Measurements from ENCODE around the gene VTI1A. TPM values are rescaled to one million over a fixed set of nuclear protein-coding genes. Genes with fewer than 3 reads are reported as not detected.

Gene VTI1A
- total RNA-seq, 4 donors from 2014 or later: 49.3 to 84.5 (median 61.2) TPM

GRCh38 chr10:112805254-112805590 is 358.2 kb downstream of the VTI1A start:
- Histone ChIP-seq H3K9me3 (no peaks in the 10 kb centered on the region), H3K27ac (no peak overlapping the region), H3K36me3 (no peaks in the 10 kb centered on the region), H3K4me1 (no peaks in the 10 kb centered on the region), H3K4me3 (replicated peaks in 1 of 3) (no peak overlapping the region), H3K27me3 (no peaks in the 10 kb centered on the region)
- WGBS, 2 donors: 94 to 95% methylated on average over 4 of the region's 4 CpGs
- DNase-seq: no peak
- intact Hi-C loops (cut with DNase I): no loop called here
- TF ChIP-seq POLR2A (IDR thresholded peaks at IDR 0.05) (no peak), CTCF (IDR thresholded peaks at IDR 0.05) (no peak)

GRCh38 chr10:112805701-112806100 is 358.7 kb downstream of the VTI1A start:
- TF ChIP-seq CTCF (IDR thresholded peaks at IDR 0.05) (no peak), POLR2A (IDR thresholded peaks at IDR 0.05) (no peak)

GRCh38 chr10:112807013-112807412 is 360.0 kb downstream of the VTI1A start:
- intact Hi-C loops (cut with DNase I): no loop called here

More at GRCh38 chr10:112805701-112806100, 358.7 kb downstream of the VTI1A start:
- Histone ChIP-seq H3K4me1 (no peaks in the 10 kb centered on the region), H3K27ac (no peak overlapping the region), H3K9me3 (no peaks in the 10 kb centered on the region), H3K4me3 (replicated peaks in 1 of 3) (no peak overlapping the region), H3K27me3 (no peaks in the 10 kb centered on the region), H3K36me3 (no peaks in the 10 kb centered on the region)
- DNase-seq: no peak
- intact Hi-C loops (cut with DNase I): no loop called here
- WGBS, 2 donors: 96 to 97% methylated on average over 6 of the region's 6 CpGs

GRCh38 chr10:112809736-112810135 is 362.7 kb downstream of the VTI1A start:
- Histone ChIP-seq H3K4me1 (peaks cover 0 to 7% of the 10 kb centered on the region in 2 donors), H3K27ac (no peak overlapping the region), H3K27me3 (no peaks in the 10 kb centered on the region), H3K4me3 (replicated peaks in 1 of 3) (no peak overlapping the region), H3K36me3 (no peaks in the 10 kb centered on the region), H3K9me3 (no peaks in the 10 kb centered on the region)
- intact Hi-C loops (cut with DNase I): loop anchor here (10.0 kb wide), 1 partner anchor 135 kb away; no protein-coding TSS in a partner anchor
- 95 to 96% methylated on average over 4 of the region's 4 CpGs for WGBS, 2 donors
- DNase-seq: no peak
- TF ChIP-seq POLR2A (IDR thresholded peaks at IDR 0.05) (no peak), CTCF (IDR thresholded peaks at IDR 0.05) (no peak)

More at GRCh38 chr10:112807013-112807412, 360.0 kb downstream of the VTI1A start:
- H3K9me3 ChIP-seq: no peaks in the 10 kb centered on the region
- H3K36me3 ChIP-seq: no peaks in the 10 kb centered on the region
- no peak overlapping the region for H3K27ac ChIP-seq
- TF ChIP-seq CTCF (IDR thresholded peaks at IDR 0.05) (no peak), POLR2A (IDR thresholded peaks at IDR 0.05) (no peak)
- H3K4me3 ChIP-seq (replicated peaks in 1 of 3): no peak overlapping the region
- no peaks in the 10 kb centered on the region for H3K27me3 ChIP-seq
- H3K4me1 ChIP-seq: peaks cover 0 to 4% of the 10 kb centered on the region in 2 donors
- DNase-seq: no peak
- 94 to 96% methylated on average over 8 of the region's 8 CpGs for WGBS, 2 donors

GRCh38 chr10:112810711-112811151 is 363.7 kb downstream of the VTI1A start:
- intact Hi-C loops (cut with DNase I): loop anchor here (10.0 kb wide), 1 partner anchor 134 kb away; no protein-coding TSS in a partner anchor
- no peak for TF ChIP-seq CTCF (IDR thresholded peaks at IDR 0.05)
- TF ChIP-seq POLR2A (IDR thresholded peaks at IDR 0.05): no peak
- Histone ChIP-seq H3K9me3 (no peaks in the 10 kb centered on the region), H3K27ac (no peak overlapping the region), H3K4me3 (replicated peaks in 1 of 3) (no peak overlapping the region), H3K4me1 (peaks cover 0 to 7% of the 10 kb centered on the region in 2 donors), H3K36me3 (no peaks in the 10 kb centered on the region), H3K27me3 (no peaks in the 10 kb centered on the region)
- DNase-seq: peak; percentile 28 to 30
- 70 to 88% methylated on average over 10 of the region's 10 CpGs for WGBS, 2 donors

All from thyroid gland (tissue), 4 donors.